Measurements from ENCODE around the gene LGR5.
A peak's percentile ranks its signal among the peaks of the same experiment; 100 is the strongest.

LGR5 gene

GRCh38 chr12:71425568-71426299, 13.9 kb upstream of the LGR5 start:
- no peak for DNase-seq (ENCODE audit: low read depth)
- TF ChIP-seq CTCF (conservative IDR thresholded peaks at IDR 0.05; ENCODE audit: low read depth, low read length): no peak
- H3K4me3 ChIP-seq (ENCODE audit: low read length): no peak overlapping the region

DNA sequence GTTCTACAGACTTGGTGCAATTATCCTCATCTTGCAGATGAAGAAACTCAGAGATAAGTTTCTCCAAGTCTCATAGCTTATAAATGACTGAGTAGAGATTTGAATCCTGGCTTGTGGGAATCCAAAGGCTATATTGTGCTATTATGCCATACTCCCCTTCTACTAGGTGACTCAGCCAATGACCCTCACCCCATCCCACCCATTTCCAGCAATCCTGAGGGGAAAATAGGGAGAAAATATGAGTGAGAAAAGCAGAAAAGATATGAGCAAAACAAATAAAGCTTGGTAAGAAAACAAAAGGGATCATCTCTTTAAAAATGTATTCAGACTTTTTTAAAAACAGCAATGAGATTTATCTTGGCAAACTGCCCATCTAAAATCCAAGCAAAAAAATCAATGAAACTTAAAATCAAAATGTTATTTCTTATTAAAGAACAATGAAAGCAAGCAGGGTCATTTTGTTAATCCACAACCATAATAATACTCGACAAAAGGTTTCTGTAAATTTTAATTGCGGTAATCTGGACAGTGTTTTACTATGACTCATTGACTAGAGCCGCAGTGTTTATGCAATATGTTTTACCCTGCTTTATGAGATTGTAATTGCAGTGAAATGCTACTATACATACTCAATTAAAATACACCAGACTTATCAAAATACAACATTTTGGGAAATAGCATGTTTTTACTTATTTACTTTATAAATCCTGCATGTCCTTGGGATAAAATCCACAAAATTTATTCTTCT, 13.1 kb upstream of the LGR5 start:
- no peak for TF ChIP-seq CTCF (conservative IDR thresholded peaks at IDR 0.05; ENCODE audit: low read depth, low read length)
- no peak overlapping the region for H3K4me3 ChIP-seq (ENCODE audit: low read length)
- DNase-seq (ENCODE audit: low read depth): peak; percentile 37

- no peak overlapping the region for H3K4me3 ChIP-seq (ENCODE audit: low read length)
- TF ChIP-seq CTCF (conservative IDR thresholded peaks at IDR 0.05; ENCODE audit: low read depth, low read length): no peak
- no peak for DNase-seq (ENCODE audit: low read depth)
Measured at GRCh38 chr12:71430756-71431155, 8.8 kb upstream of the LGR5 start.

DNA sequence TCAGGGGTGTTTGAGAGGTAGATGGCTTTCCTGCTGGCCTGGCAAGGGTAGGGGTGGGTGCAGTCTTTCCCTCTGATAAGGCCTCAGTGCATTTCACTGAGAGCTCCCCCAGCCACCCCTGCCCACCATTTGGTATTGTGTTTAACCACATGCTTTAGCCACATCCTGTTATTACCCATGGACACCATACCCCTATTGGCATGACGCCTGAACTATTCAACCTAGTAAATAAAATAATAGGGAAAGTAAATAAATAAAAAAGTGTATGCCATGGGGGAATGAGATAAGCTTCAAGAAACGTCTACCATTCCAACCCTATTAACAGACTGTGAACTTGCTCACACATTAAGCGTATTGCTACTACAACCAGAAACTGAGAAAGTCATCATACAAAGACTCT, 7.6 kb upstream of the LGR5 start:
- no peak for DNase-seq (ENCODE audit: low read depth)
- no peak for TF ChIP-seq CTCF (conservative IDR thresholded peaks at IDR 0.05; ENCODE audit: low read depth, low read length)
- H3K4me3 ChIP-seq (ENCODE audit: low read length): no peak overlapping the region

- TF ChIP-seq CTCF (conservative IDR thresholded peaks at IDR 0.05; ENCODE audit: low read depth, low read length): no peak
- no peak for DNase-seq (ENCODE audit: low read depth)
- no peak overlapping the region for H3K4me3 ChIP-seq (ENCODE audit: low read length)
Measured at GRCh38 chr12:71432936-71433335, 6.7 kb upstream of the LGR5 start.

- DNase-seq (ENCODE audit: low read depth): no peak
- TF ChIP-seq CTCF (conservative IDR thresholded peaks at IDR 0.05; ENCODE audit: low read depth, low read length): no peak
- no peak overlapping the region for H3K4me3 ChIP-seq (ENCODE audit: low read length)
Measured at GRCh38 chr12:71436696-71437095, 2.9 kb upstream of the LGR5 start.
